Stimulated activated CD4-positive, alpha-beta T cell treated with anti-CD3 and anti-CD28 coated beads, Interleukin-4, amount 100 ng/mL, for 4 hours (primary cell): Measurements from ENCODE around the gene OAS2.
A peak's percentile ranks its signal among the peaks of the same experiment; 100 is the strongest.
"Not testable (repeated sequence)": the region's sequence is repeated elsewhere in the genome, so short reads cannot be mapped to it uniquely, and the experiment has no call there.

Experiments
- DNase-seq, 2 experiments: peaks; one replicate each; pipeline ENCODE4 v3.0.0-alpha.2; 2020

Gene OAS2

DNA sequence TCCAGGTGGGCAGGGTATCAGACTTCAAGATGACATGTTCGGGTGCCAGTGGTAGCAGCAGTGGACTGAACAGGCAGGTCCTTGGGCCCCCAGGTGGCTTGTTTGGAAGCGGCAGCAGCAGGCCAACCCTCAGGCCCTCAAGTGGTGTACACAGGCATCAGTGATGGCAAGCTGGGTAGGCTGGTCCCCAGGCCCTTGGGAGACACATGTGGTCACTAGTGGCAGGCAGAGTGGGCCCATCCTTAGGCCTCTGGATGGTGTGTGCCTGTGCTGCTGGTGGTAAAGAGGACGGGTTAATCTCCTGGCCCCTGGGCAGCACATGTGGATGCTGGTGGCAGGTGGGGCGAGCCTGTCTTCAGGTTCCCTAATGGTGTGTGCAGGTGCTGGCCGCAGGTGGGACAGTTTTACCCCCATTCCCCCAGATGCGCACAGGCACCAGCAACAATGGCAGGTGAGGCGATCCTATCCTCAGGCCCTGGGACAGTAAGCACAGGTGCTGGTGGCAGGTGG lies 8.0 kb downstream of the OAS2 start:
- DNase-seq: no peak

DNA sequence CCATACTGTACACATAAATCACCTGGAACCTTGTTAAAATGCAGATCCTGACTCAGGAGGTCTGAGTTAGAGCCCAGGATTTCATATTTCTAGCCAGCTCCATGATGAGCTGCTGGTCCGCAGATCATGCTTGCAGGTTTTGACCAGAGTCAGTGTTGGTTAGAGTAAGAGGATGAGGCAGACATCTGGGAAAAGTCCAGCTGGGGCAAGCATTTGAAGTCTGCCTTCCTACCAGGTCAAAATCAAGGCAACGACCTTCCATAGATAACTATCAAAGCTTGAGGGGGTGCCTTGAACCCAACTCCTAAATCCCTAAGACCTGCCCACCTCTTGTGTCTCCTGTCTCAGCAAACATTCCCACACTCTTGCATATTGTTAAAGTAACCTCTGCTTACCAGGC lies 9.2 kb downstream of the OAS2 start:
- no peak for DNase-seq

DNA sequence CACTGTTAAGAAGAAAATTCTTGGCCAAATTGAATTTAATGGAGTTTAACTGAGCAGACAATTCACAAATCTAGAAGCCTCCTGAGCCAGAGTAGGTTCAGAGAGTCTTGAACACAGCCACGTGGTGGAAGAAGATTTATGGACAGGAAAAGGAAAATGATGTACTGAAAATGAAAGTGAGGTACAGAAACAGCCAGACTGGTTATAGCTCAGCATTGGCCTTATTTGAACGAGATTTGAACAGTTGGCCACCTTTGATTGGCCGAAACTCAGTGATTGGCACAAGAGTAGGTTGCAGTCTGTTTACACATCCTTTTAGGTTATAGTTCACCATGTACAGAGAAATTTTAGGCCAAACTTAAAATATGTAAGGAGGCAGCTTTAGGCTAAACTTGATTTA lies 9.9 kb downstream of the OAS2 start:
- DNase-seq: no peak

DNA sequence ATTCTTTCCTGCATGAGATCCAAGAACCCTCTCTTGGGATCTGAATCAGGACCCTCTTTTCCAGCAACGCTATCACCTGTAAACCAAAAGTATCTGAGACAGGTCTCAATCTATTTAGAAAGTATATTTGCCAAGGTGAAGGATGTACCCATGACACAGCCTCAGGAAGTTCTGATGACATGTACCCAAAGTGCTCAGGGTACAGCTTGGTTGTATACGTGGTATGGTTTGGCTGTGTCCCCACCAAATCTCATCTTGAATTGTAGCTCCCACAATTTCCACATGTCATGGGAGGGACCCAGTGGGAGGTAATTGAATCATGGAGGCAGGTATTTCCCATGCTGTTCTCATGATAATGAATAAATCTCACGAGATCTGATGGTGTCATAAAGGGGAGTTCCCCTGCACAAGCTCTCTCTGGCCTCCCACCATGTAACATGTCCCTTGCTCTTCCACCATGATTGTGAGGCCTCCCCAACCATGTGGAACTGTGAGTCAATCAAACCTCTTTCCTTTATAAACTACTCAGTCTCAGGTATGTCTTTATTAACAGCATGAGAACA lies 10.6 kb downstream of the OAS2 start:
- DNase-seq: not testable (repeated sequence)

DNA sequence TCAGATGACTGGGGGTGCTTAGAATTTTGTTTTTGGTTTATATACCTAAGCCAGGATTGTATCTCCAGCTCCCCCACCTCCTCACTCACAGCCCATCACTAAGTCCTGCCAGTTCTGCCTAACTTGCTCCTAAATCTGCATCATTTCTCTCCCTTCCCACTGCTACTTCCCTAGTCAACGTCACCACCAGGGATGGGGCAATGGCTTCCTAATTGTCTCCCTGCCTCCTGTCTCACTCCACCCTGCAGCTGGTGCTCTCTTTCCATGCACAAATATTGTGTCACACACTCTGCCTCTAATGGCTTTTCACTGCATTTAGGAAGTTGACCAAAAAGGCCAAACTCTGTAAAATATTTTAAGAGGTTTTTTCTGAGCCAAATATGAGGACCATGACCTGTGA lies 11.5 kb downstream of the OAS2 start:
- DNase-seq: no peak

DNA sequence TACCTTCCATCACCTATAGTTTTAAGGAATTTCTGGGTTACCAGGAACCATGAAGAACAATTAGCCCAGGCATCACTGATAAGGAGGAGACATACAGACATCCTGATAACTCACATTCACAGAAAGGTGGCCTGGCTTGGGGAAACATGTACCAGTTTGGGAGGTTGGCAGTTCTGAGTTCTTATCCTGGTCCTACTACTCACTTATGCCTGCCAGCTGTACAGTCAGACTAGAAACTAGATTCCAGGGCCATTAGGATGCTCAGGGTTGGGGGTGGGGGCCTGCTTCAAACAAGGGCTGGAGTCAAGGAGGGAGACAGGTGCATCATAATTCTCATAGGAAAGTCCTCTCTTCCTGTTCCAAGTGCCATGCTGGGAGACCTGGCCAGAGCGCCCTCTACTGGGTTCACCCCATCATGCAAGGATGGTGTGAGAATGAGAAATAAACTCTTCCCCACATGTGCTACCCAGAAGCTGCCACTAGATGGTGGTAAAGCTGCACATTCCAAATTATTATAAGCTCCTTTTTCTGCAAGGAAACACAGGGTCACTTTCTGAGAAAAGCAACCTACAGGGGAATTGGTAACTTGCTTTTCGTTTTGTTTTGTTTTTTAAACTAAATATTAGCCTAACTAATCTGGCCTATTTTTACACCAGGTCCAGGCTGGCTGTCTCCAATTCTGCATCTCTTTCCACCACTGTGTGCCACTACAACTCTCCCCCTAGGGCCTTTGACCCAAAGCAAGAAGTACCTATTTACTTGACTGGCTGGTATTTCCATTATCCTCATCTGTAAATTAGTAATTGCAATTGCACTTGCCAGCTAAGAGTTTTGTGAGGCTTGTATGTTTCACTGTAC lies 14.5 kb downstream of the OAS2 start:
- peak; percentile 41 to 47 for DNase-seq

DNA sequence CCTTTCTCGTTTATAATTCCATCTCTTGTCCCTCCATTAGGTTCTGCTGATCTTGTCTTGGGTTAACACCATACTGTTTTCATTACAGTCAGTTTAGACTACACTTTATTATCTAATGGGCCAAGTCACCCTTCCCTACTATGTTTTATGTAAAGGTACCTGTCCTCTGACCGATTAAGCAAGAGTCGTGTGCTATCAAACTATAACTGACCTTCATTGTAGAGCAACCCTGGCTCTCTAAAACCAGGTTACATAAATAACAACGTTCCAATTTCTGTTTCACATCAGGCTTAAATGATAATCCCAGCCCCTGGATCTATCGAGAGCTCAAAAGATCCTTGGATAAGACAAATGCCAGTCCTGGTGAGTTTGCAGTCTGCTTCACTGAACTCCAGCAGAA lies 16.7 kb downstream of the OAS2 start:
- DNase-seq: no peak

DNA sequence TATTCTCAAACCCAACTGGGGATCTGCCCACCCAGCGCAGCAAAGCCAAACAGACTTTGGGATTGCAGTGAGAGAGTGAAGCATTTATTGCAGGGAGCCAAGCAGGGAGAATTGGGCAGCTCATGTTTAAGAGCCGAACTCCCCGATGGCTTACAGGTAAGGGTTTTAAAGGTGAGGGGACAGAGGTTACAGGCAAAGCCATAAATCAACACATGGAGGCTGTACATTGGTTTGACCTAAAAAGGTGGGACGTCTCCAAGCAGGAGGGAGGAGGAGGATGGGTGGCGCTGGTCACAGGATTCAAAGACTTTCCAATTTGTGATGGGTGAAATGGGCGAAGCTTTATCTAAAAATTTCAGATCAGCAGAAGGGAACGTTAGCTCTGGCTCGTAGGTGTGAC lies 18.2 kb downstream of the OAS2 start:
- no peak for DNase-seq

DNA sequence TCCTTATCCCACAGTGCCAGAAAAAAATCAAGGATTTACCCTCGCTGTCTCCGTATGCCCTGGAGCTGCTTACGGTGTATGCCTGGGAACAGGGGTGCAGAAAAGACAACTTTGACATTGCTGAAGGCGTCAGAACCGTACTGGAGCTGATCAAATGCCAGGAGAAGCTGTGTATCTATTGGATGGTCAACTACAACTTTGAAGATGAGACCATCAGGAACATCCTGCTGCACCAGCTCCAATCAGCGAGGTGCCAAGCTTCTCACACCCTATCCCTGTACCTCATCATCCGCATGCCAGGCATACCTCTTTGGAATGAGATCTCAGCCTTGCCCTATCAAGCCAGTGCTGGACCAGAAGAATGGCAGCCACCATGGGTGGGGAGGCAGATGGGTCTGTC lies 19.2 kb downstream of the OAS2 start:
- DNase-seq: no peak

DNA sequence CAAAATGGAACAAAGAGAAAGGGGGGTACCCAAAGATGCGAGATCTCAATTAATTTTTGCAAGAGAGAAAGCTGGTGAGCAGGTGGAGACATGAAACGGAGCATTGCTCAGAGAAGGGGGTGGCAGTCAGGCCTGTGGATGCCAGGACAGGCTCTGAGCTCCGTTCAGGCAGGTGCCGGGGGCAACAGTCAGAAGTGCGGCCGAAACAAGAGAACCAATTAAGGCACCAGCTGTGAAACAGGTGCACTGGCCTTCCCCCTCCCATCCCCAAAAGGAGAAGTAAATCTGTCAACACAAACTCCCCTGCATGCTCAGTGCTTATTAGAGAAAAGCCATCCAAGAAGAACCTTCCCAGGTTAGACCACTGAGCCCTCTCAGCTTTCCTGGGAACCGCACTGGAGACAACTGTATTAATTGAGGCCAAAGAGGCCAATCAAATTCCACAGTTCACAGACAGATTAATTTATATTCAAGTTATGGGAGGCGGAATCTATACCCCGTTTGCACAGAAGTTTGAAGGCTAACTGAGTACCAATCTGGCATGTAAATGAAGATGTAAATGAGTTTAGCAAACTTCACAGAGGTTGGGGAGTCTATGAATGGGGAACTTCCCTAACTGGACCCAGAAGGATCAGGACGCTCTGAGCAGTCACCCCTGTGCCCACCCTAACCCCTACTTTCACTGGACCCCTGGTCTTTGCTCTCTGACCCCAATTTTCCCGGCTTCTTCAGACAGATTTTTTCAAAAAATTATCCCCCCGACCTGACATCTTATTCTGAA lies 20.9 kb downstream of the OAS2 start:
- no peak for DNase-seq

DNA sequence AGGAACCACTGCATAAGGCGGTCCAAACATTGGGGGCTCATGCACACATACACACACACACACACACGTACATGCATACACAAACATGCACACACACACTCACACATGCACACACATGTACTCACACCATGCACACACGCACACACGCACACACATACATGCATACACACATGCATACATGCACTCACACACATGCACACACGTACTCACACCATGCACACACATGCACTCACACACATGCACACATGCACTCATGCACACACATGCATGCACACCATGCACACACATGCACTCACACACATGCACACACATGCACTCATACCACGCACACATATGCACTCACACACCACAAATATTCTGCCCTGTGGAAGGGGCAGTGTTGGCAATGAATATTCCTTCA lies 22.1 kb downstream of the OAS2 start:
- DNase-seq: no peak

DNA sequence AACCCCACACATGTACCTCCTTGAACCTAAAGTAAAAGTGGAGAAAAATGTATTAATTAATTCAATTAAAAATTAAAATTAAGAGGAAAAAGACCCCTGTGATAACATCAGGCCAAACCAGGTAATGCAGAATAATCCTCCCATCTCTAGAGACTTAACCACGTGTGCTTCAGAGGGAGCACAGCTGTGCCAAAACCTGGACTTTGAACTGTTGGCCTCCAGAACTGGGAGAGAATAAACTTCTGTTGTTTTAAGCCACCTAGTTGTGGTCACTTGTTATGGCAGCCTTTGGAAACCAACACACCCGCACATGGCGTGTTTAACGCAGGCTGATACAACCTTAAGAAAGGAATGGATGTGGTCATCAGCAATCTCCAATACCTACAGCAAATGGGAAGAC lies 23.8 kb downstream of the OAS2 start:
- DNase-seq: no peak

DNA sequence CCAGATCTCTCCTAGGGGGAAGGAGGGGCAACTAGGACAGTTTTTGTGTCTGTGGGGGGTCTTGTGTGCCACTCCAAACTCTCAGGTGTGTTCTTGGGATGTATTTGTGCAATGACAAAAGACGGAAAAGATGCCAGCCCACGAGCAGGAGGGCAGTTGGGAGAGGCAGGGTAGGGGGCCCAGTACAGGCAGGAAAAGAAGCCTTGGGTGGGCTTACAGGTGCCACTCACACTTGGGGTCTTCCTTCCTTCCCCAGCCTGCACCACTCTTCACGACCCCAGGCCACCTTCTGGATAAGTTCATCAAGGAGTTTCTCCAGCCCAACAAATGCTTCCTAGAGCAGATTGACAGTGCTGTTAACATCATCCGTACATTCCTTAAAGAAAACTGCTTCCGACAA lies 24.4 kb downstream of the OAS2 start:
- no peak for DNase-seq

DNA sequence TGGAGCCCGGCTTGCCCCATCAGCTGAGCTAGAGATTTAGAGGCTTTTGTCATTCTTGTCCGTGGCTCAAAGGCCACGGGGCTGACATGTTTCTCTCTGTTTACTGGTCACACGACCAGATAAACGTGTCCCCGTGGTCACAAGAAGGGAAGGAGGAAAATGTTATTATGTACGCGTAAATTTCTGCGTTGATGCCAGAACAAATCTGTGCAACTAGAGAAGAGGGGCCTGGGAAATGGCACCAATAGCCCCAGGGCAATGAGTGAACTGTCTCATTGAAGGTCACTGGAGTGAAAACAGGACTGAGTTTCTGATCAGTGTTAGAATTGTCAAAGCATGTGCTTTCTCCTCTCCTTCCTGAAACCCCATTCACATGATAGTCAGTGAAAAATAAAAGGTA lies 25.3 kb downstream of the OAS2 start:
- DNase-seq: no peak

DNA sequence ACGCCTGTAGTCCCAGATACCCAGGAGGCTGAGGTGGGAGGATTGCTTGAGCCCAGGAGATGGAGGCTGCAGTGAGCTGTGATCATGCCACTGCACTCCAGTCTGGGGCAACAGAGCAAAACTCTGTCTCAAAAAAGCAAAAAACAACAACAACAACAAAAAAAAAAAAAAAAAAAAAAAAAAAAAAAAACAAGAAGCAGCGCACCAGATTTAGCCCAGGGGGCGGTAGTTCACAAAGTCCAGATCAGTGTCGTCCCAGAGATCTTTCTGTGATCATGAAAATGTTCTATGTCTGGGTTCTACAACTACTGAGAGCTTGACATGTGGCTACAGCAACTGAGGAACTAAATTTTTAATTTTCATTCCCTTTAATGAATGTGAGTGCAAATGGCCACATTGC lies 27.4 kb downstream of the OAS2 start:
- DNase-seq: no peak

DNA sequence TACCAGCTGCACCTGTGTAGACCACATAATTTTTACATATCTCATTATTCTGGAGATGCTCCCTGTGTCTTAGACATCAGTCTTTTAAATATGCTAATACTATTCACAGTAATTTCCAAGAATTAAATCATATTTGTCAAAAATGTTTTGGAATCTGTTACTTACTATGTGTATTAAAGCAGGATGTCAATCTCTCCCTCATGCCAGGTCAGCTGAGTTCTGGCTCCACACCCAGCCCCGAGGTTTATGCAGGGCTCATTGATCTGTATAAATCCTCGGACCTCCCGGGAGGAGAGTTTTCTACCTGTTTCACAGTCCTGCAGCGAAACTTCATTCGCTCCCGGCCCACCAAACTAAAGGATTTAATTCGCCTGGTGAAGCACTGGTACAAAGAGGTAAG lies 27.9 kb downstream of the OAS2 start:
- no peak for DNase-seq

DNA sequence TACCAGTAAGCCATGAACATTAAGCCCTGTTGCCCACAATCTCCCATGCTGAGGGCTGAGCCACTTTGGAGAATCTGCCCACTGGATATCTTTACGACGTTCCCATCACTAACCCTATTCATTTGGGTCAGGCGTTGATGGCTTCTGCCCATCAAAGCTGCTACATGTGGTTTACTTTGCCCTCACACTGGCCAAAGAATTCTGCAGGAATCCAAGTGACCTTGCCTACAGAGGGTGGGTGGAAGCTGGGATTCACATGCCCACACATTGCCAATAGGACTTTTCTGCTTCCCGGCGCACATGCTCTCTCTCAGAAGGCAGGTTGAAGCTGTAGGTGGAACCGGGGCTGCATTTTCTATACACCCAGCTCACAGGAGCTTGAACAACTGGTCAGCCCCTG lies 28.3 kb downstream of the OAS2 start:
- no peak for DNase-seq

DNA sequence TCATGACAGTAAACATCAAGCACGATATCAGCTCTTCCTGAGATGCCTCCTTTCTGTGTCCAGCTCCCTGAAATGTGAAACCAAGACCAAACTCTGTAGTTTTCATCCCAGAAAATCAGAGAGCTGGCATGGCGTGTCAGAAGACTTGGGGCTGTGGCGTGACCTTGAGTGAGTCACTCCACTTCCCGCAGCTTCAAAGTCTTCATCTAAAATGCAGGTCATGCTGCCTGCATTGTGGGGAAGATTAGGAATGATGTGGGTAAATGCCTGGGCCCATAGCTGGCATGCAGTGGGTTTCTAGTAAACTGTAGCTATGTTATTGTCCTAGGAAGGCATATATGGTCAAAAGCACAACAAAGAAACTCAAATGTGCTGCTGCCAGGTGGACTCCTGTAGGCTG lies 28.8 kb downstream of the OAS2 start:
- no peak for DNase-seq

DNA sequence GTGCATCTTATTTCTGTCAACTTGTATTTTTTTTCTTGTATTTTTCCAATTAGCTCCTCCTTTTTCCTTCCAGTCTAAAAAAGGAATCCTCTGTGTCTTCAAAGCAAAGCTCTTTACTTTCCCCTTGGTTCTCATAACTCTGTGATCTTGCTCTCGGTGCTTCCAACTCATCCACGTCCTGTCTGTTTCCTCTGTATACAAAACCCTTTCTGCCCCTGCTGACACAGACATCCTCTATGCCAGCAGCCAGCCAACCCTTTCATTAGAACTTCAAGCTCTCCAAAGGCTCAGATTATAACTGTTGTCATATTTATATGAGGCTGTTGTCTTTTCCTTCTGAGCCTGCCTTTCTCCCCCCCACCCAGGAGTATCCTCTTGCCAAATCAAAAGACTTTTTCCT lies 32.4 kb downstream of the OAS2 start:
- no peak for DNase-seq

DNA sequence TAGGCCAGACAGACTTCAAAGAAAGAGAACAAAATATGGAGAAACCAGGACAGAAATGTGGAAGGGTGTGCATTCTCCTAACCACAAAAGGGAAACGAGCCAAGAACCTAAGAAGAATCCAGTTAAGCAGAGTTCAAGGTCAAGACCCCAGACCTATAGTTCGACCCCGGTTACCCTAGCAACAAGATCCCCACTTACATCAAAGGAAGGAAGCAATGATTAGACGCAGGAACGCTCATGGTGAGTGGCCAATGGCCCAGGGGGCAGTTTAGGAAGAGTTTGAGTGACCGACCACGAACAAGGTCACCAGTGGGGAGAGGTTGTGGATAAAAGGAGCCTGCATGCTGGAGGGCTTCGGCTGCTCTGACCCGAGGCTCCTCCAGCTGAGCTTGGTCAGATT lies 36.2 kb downstream of the OAS2 start:
- DNase-seq: no peak

DNA sequence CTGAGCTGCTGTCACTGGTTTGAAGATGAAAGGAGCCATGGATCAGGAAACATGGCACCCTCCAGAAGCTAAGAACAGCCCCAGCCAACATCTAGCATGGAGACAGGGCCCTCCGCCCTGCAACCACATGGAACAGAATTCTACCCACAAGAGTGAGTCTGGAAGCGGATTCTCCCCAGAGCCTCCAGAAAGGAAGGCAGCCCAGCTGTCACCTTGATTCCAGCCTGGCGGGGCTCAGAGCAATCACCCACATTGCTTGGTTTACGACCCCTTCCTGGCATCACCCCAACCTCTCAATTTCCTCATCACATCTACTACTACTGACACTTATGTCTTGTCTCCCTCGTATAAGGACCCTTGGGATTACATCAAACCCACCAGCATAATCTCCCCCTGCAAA lies 38.5 kb downstream of the OAS2 start:
- DNase-seq: no peak

DNA sequence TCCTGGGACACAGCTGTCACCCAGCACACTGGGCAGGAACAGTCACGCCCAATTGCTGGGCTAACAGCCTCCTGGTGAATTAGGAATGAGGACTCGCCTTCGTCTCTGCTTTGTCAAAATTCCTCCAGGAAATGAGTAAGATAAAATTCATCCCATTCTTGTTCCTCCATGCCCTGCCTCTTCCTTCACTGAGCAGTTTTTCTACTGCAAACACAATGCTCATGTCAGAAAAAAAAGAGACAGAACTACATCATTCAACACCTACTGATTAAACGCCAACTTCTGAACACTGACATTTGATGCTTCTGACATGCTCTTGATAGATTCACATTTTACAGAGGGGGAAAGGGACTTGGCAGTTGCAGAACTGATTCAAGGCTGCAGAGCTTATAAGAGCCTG lies 40.7 kb downstream of the OAS2 start:
- DNase-seq: no peak

DNA sequence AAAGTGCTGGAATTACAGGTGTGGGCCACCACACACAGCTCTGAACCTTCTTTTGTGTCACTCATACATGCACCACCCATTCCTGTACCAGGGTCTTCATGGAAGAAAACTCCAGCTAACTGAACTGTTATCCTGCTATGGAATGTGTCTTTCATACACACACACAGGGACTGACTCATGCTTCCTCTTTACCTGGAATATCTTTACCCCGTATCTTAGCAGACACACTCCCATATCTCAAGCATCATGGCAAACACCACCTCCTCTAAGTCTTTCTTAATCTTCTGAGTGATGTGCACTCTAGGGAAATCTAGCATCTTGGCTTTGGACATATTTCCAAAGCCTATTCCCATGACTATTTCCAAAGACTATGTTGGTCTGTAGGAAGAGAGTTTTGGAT lies 43.2 kb downstream of the OAS2 start:
- DNase-seq: no peak
